ENCODE measurements around the gene ST6GALNAC5. TPM values are rescaled to one million over a fixed set of nuclear protein-coding genes. Genes with fewer than 3 reads are reported as not detected.

ST6GALNAC5 gene
- total RNA-seq, 1 donor from 2014 or later: not detected

- no peak for DNase-seq (ENCODE audit: low read depth in 2 of 2)
Observed at GRCh38 chr1:77104672-77105071, 237.4 kb downstream of the ST6GALNAC5 start.

Data from lung microvascular endothelial cell (primary cell).